ENCODE data around the gene ABLIM2. TPM values are rescaled to one million over a fixed set of nuclear protein-coding genes. Genes with fewer than 3 reads are reported as not detected.

Gene ABLIM2
- total and polyA plus RNA-seq, 2 experiments from 2014 or later = 1.5 to 4.3 TPM

GRCh38 chr4:8067274-8067936 lies 91.2 kb downstream of the ABLIM2 start (continued):
- TF ChIP-seq ZNF462 (CRISPR knock-in tag; IDR thresholded peaks at IDR 0.05) (no peak), STAT1 (IDR thresholded peaks at IDR 0.05; ENCODE audit: unreplicated experiment) (no peak), ZNF331 (CRISPR knock-in tag; IDR thresholded peaks at IDR 0.05; ENCODE audit: low read depth) (no peak), ZNF114 (CRISPR knock-in tag; IDR thresholded peaks at IDR 0.05) (no peak), CREB1 (CRISPR knock-in tag; IDR thresholded peaks at IDR 0.05; ENCODE audit: low read depth) (no peak), CTCF (conservative IDR thresholded peaks at IDR 0.05; ENCODE audit: low read depth in 2 of 2) (no peak), EZH2 (IDR thresholded peaks at IDR 0.05; ENCODE audit: low read depth, unreplicated experiment) (no peak)
